ENCODE measurements around the gene FMO2. TPM values are rescaled to one million over a fixed set of nuclear protein-coding genes. Genes with fewer than 3 reads are reported as not detected.

Gene FMO2
- total and polyA plus RNA-seq, 10 of the 15 experiments (the other 5 are each of a cell fraction or from before 2014, with no cell fraction given), result not detected

GRCh38 chr1:171195767-171196166 lies 10.7 kb downstream of the FMO2 start:
- BruUV-seq (replicated peaks), result no TSS peak
- in situ Hi-C loops (cut with MboI) (no loop called here), intact Hi-C loops (cut with micrococcal nuclease; ENCODE audit: unreplicated experiment) (no loop called here)
- Histone ChIP-seq H2AFZ (ENCODE audit: control insufficient read depth, low read depth, low read length) (no peak overlapping the region), H3K27ac (ENCODE audit: control insufficient read depth, insufficient read depth) (no peak overlapping the region), H3K4me2 (ENCODE audit: control insufficient read depth, insufficient read depth) (no peak overlapping the region), H4K20me1 (ENCODE audit: control insufficient read depth, insufficient read depth) (no peaks in the 10 kb centered on the region), H3K4me1 (ENCODE audit: control insufficient read depth, insufficient read depth, low read length) (no peaks in the 10 kb centered on the region), H3K27me3 (replicated peaks in 1 of 2; ENCODE audit: control insufficient read depth in 2 of 2, insufficient read depth in 2 of 2, low read length in 1 of 2) (no peaks in the 10 kb centered on the region), H3K9me3 (replicated peaks; ENCODE audit: control insufficient read depth, insufficient read depth, low read length) (no peaks in the 10 kb centered on the region), H3K4me3 (no peak overlapping the region), H3K36me3 (ENCODE audit: control insufficient read depth in 2 of 2, insufficient read depth in 2 of 2, low read length in 1 of 2) (no peaks in the 10 kb centered on the region), H3K9ac (ENCODE audit: control insufficient read depth, insufficient read depth, low read length) (no peak overlapping the region), H3K79me2 (ENCODE audit: control insufficient read depth, insufficient read depth, low read length) (no peaks in the 10 kb centered on the region)
- DNase-seq (ENCODE audit: low read depth, low spot score) (no peak), FAIRE-seq (no peak), ATAC-seq (no peak)
- ChIA-PET RAD21 (ENCODE audit: unreplicated experiment) (no interaction called here), CTCF (no interaction called here), SMC1A (ENCODE audit: uncharacterized antibody, unreplicated experiment) (no interaction called here), POLR2A (no interaction called here)
- TF ChIP-seq TARDBP (IDR thresholded peaks at IDR 0.05; ENCODE audit: borderline replicate concordance) (no peak), SIN3A (IDR thresholded peaks at IDR 0.05; ENCODE audit: low read depth, low read length) (no peak), CHD2 (IDR thresholded peaks at IDR 0.05; ENCODE audit: borderline replicate concordance, low read depth, low read length) (no peak), MTA3 (IDR thresholded peaks at IDR 0.05; ENCODE audit: borderline replicate concordance, low read length) (no peak), ZNF217 (IDR thresholded peaks at IDR 0.05) (no peak), RELB (IDR thresholded peaks at IDR 0.05; ENCODE audit: low read depth) (no peak)
- WGBS (ENCODE audit: insufficient coverage, insufficient replicate concordance, low lambda C conversion rate, missing lambda C conversion rate), result 50% methylated on average over 3 of the region's 3 CpGs

- FAIRE-seq (no peak), DNase-seq (ENCODE audit: low read depth, low spot score) (no peak), ATAC-seq (no peak)
- CTCF ChIA-PET, result interaction anchor here (1.5 kb wide), 1 partner anchor 30 kb away, joined by 4 read pairs; no protein-coding TSS in a partner anchor
- intact Hi-C loops (cut with micrococcal nuclease; ENCODE audit: unreplicated experiment) (no loop called here), in situ Hi-C loops (cut with MboI) (no loop called here)
- TF ChIP-seq POLR2AphosphoS5 (IDR thresholded peaks at IDR 0.05; ENCODE audit: low read length) (no peak), TAF1 (IDR thresholded peaks at IDR 0.05; ENCODE audit: borderline replicate concordance, low read depth, low read length) (no peak), CUX1 (IDR thresholded peaks at IDR 0.05; ENCODE audit: insufficient replicate concordance, low read depth, low read length) (no peak), ZNF24 (IDR thresholded peaks at IDR 0.05) (no peak)
- Histone ChIP-seq H2AFZ (ENCODE audit: control insufficient read depth, low read depth, low read length) (no peak overlapping the region), H4K20me1 (ENCODE audit: control insufficient read depth, insufficient read depth) (no peaks in the 10 kb centered on the region), H3K79me2 (ENCODE audit: control insufficient read depth, insufficient read depth, low read length) (no peaks in the 10 kb centered on the region), H3K4me1 (ENCODE audit: control insufficient read depth, insufficient read depth, low read length) (no peaks in the 10 kb centered on the region), H3K27me3 (replicated peaks in 1 of 2; ENCODE audit: control insufficient read depth in 2 of 2, insufficient read depth in 2 of 2, low read length in 1 of 2) (no peaks in the 10 kb centered on the region), H3K4me3 (no peak overlapping the region), H3K36me3 (ENCODE audit: control insufficient read depth in 2 of 2, insufficient read depth in 2 of 2, low read length in 1 of 2) (no peaks in the 10 kb centered on the region), H3K9me3 (replicated peaks; ENCODE audit: control insufficient read depth, insufficient read depth, low read length) (no peaks in the 10 kb centered on the region), H3K27ac (ENCODE audit: control insufficient read depth, insufficient read depth) (no peak overlapping the region), H3K4me2 (ENCODE audit: control insufficient read depth, insufficient read depth) (no peak overlapping the region), H3K9ac (ENCODE audit: control insufficient read depth, insufficient read depth, low read length) (no peak overlapping the region)
- BruUV-seq (replicated peaks), result no TSS peak
- POLR2A ChIA-PET, result no interaction called here
- RAD21 ChIA-PET (ENCODE audit: unreplicated experiment), result no interaction called here
- WGBS (ENCODE audit: insufficient coverage, insufficient replicate concordance, low lambda C conversion rate, missing lambda C conversion rate), result 58% methylated on average over 3 of the region's 3 CpGs
- SMC1A ChIA-PET (ENCODE audit: uncharacterized antibody, unreplicated experiment), result no interaction called here
These were observed 11.3 kb downstream of the FMO2 start for GRCh38 chr1:171196351-171196750.

Data from GM12878 (cell line).